GM19467 (cell line): ENCODE data around the gene LCOR.
"Not testable (repeated sequence)": the region's sequence is repeated elsewhere in the genome, so short reads cannot be mapped to it uniquely, and the experiment has no call there.

Source experiments
- ATAC-seq: cut with Tn5 transposase; IDR thresholded peaks from one replicate; pipeline ENCODE4 v1.9.1; 2021; ENCODE audit warnings: mild to moderate bottlenecking, moderate library complexity; ENCODE audit not compliant: unreplicated experiment

Gene LCOR

GRCh38 chr10:96831867-96832720, at the start of gene LCOR:
Gene LCOR (plus strand): TSS chr10:96832298. CDS start chr10:96949058, 116,760 bp downstream.
- ATAC-seq, result peak; percentile 39

GRCh38 chr10:96784253-96784652, 47.8 kb upstream of the LCOR start:
- no peak for ATAC-seq

- ATAC-seq, result no peak
Measured at GRCh38 chr10:96789571-96790108, 42.5 kb upstream of the LCOR start.

- ATAC-seq, result no peak
Measured at GRCh38 chr10:96791902-96792301, 40.2 kb upstream of the LCOR start.

- no peak for ATAC-seq
Measured at GRCh38 chr10:96794836-96795733, 37.0 kb upstream of the LCOR start.

- ATAC-seq, result no peak
Measured at GRCh38 chr10:96797485-96797884, 34.6 kb upstream of the LCOR start.

- no peak for ATAC-seq
Measured at GRCh38 chr10:96803288-96803664, 28.8 kb upstream of the LCOR start.

- no peak for ATAC-seq
Measured at GRCh38 chr10:96814264-96814663, 17.8 kb upstream of the LCOR start.

- not testable (repeated sequence) for ATAC-seq
Measured at GRCh38 chr10:96818971-96819370, 13.1 kb upstream of the LCOR start.

GRCh38 chr10:96820765-96821164, 11.3 kb upstream of the LCOR start:
- no peak for ATAC-seq

- no peak for ATAC-seq
Measured at GRCh38 chr10:96826438-96826837, 5.7 kb upstream of the LCOR start.

- no peak for ATAC-seq
Measured at GRCh38 chr10:96828609-96829008, 3.5 kb upstream of the LCOR start.

- ATAC-seq, result no peak
Measured at GRCh38 chr10:96829029-96829773, 2.9 kb upstream of the LCOR start.

- ATAC-seq, result no peak
Measured at GRCh38 chr10:96830511-96831199, 1.4 kb upstream of the LCOR start.

- ATAC-seq, result no peak
Measured at GRCh38 chr10:96831200-96831866, 765 bp upstream of the LCOR start.

- peak; percentile 49 for ATAC-seq
Measured at GRCh38 chr10:96832721-96833219, 672 bp downstream of the LCOR start.

- no peak for ATAC-seq
Measured at GRCh38 chr10:96833220-96834001, 1.3 kb downstream of the LCOR start.

- ATAC-seq, result no peak
Measured at GRCh38 chr10:96834120-96834519, 2.0 kb downstream of the LCOR start.

GRCh38 chr10:96835899-96836298, 3.8 kb downstream of the LCOR start:
- ATAC-seq, result no peak
